BLaER1 treated with 17β-estradiol and CSF1 and Interleukin-3, amounts not matched to agents 10 nM and 100 nM (cell line): Measurements from ENCODE around the gene ADCY6.

Source experiments
- H3K27ac ChIP-seq, 11 experiments: shearing (Covaris generic); formaldehyde crosslinking; 2 replicates each; pipeline ENCODE4 v1.8.1; 2022
- H3K27me3 ChIP-seq, 11 experiments: shearing (Covaris generic); formaldehyde crosslinking; 2 replicates each; pipeline ENCODE4 v1.8.1; 2022
- H3K36me3 ChIP-seq, 11 experiments: shearing (Covaris generic); formaldehyde crosslinking; 2 replicates each; pipeline ENCODE4 v1.8.1; 2022
- H3K4me1 ChIP-seq, 10 experiments: shearing (Covaris generic); formaldehyde crosslinking; 2 replicates each; pipeline ENCODE4 v1.8.1; 2022
- H3K4me2 ChIP-seq, 11 experiments: shearing (Covaris generic); formaldehyde crosslinking; 2 replicates each; pipeline ENCODE4 v1.8.1; 2022
- H3K4me3 ChIP-seq, 10 experiments: shearing (Covaris generic); formaldehyde crosslinking; 2 replicates each; pipeline ENCODE4 v1.8.1; 2022
- H3K9ac ChIP-seq, 11 experiments: shearing (Covaris generic); formaldehyde crosslinking; 2 replicates each; pipeline ENCODE4 v1.8.1; 2022
- H3K9me3 ChIP-seq, 11 experiments: shearing (Covaris generic); formaldehyde crosslinking; replicated peaks in 1 of 11; 2 replicates each; pipeline ENCODE4 v1.8.1; 2022
- H4K20me1 ChIP-seq, 11 experiments: shearing (Covaris generic); formaldehyde crosslinking; 2 replicates each; pipeline ENCODE4 v1.8.1; 2022
- Cebpa-rat ChIP-seq, 11 experiments: shearing (Covaris generic); IDR thresholded peaks; 2 replicates each; pipeline ENCODE4 v1.8.1; 2022

Gene ADCY6

GRCh38 chr12:48717252-48717695 lies 71.6 kb downstream of the ADCY6 start:
- Histone ChIP-seq H3K27ac (peak overlapping the region; percentile 87 to 97 (median 94)), H3K4me1 (peaks cover 24 to 34% (median 30%) of the 10 kb centered on the region in 10 experiments), H3K4me3 (peak overlapping the region; percentile 73 to 96 (median 88))

GRCh38 chr12:48716493-48717251 lies 72.2 kb downstream of the ADCY6 start, which contains the start of gene CCNT1:
Gene CCNT1, minus strand, starts transcription at chr12:48716707. Its CDS starts 32 bp downstream, at chr12:48716675.
- Histone ChIP-seq H3K4me2 (peak within 1 kb of the TSS; percentile 76 to 97 (median 90)), H3K9me3 (peaks cover 22 to 33% (median 27%) of the 10 kb centered on the region in 11 experiments), H4K20me1 (peaks cover 28 to 46% (median 39%) of the 10 kb centered on the region in 11 experiments; a peak in 20 of 22 replicates), H3K4me1 (peaks cover 24 to 34% (median 30%) of the 10 kb centered on the region in 10 experiments), H3K9ac (peak within 1 kb of the TSS; percentile 88 to 97 (median 95)), H3K36me3 (peaks cover 27 to 39% (median 37%) of the 10 kb centered on the region in 11 experiments), H3K27me3 (no peaks in the 10 kb centered on the region), H3K27ac (peak within 1 kb of the TSS; percentile 87 to 97 (median 94)), H3K4me3 (peak within 1 kb of the TSS; percentile 73 to 96 (median 88))
- TF ChIP-seq Cebpa-rat (IDR thresholded peaks at IDR 0.05), result peak in 1 of 11 experiments; percentile 71; a peak in 2 of 22 replicates

More at GRCh38 chr12:48717252-48717695, 71.6 kb downstream of the ADCY6 start:
- Histone ChIP-seq H3K4me2 (peak overlapping the region; percentile 54 to 88 (median 74)), H3K9me3 (peaks cover 22 to 37% (median 32%) of the 10 kb centered on the region in 11 experiments), H4K20me1 (peaks cover 24 to 40% (median 33%) of the 10 kb centered on the region in 11 experiments; a peak in 20 of 22 replicates), H3K36me3 (peaks cover 22 to 33% (median 31%) of the 10 kb centered on the region in 11 experiments), H3K27me3 (no peaks in the 10 kb centered on the region), H3K9ac (peak overlapping the region; percentile 88 to 97 (median 94))
- no peak for TF ChIP-seq Cebpa-rat (IDR thresholded peaks at IDR 0.05)
